ENCODE measurements around the gene SMIM45.

SMIM45 gene

GRCh38 chr22:41931701-41932269 lies 20.2 kb upstream of the SMIM45 start:
- in situ Hi-C loops (cut with MboI) = no loop called here
- TF ChIP-seq CTCF (IDR thresholded peaks at IDR 0.05 in 2 of 3, conservative IDR thresholded peaks at IDR 0.05 in 1 of 3; ENCODE audit: control insufficient read depth in 2 of 3, extremely low read depth in 1 of 3, insufficient read depth in 1 of 3, low read depth in 3 of 3, low read length in 3 of 3) (no peak), IKZF2 (IDR thresholded peaks at IDR 0.05) (peak; percentile 86 to 92), NKRF (conservative IDR thresholded peaks at IDR 0.05) (no peak), ZBTB40 (IDR thresholded peaks at IDR 0.05; ENCODE audit: borderline replicate concordance) (0 out of 2 replicates have a peak, but pooled peaks have one; percentile 10), USF1 (IDR thresholded peaks at IDR 0.05; ENCODE audit: borderline replicate concordance, extremely low read length, insufficient read depth, low read depth, low read length) (no peak), E2F8 (IDR thresholded peaks at IDR 0.05; ENCODE audit: low read depth, partially characterized antibody) (no peak), POLR2AphosphoS2 (IDR thresholded peaks at IDR 0.05; ENCODE audit: low read depth, low read length) (no peak; the same call in none of the 2 replicates), CBFB (IDR thresholded peaks at IDR 0.05; ENCODE audit: low read depth) (0 out of 2 replicates have a peak, but pooled peaks have one; percentile 14)

More at GRCh38 chr22:41931701-41932269, 20.2 kb upstream of the SMIM45 start:
- H3K4me1 ChIP-seq (ENCODE audit: control insufficient read depth, insufficient read depth, low read length) = peaks cover 82% of the 10 kb centered on the region
- no peaks in the 10 kb centered on the region for H3K9me3 ChIP-seq (replicated peaks; ENCODE audit: control insufficient read depth, insufficient read depth, low read length)
- CTCF ChIA-PET = interaction anchor here (0.7 to 1.3 kb wide), 6 partner anchors 9 to 513 kb away, joined by 3 to 5 read pairs (median 3); no protein-coding TSS in a partner anchor
- SMC1A ChIA-PET (ENCODE audit: uncharacterized antibody, unreplicated experiment) = interaction anchor here (0.6 to 2.3 kb wide), 4 partner anchors 15 to 74 kb away, joined by 3 to 13 read pairs (median 3); no protein-coding TSS in a partner anchor
- H3K4me3 ChIP-seq = no peak overlapping the region
- RAD21 ChIA-PET (ENCODE audit: unreplicated experiment) = interaction anchor here (1.0 to 2.5 kb wide), 4 partner anchors 8 to 69 kb away, joined by 3 to 13 read pairs (median 4); no protein-coding TSS in a partner anchor
- H3K79me2 ChIP-seq (ENCODE audit: control insufficient read depth, insufficient read depth, low read length) = no peaks in the 10 kb centered on the region; the same call in 1 of the 2 replicates
- H3K27me3 ChIP-seq (replicated peaks in 1 of 2; ENCODE audit: control insufficient read depth in 2 of 2, insufficient read depth in 2 of 2, low read length in 1 of 2) = no peaks in the 10 kb centered on the region
- peak; percentile 87 for DNase-seq (ENCODE audit: low read depth, low spot score)
- H4K20me1 ChIP-seq (ENCODE audit: control insufficient read depth, insufficient read depth) = no peaks in the 10 kb centered on the region
- TSS peak; percentile 22 for BruUV-seq (replicated peaks)
- peak overlapping the region; percentile 52 for H3K9ac ChIP-seq (ENCODE audit: control insufficient read depth, insufficient read depth, low read length)
- peak overlapping the region; percentile 58 for H2AFZ ChIP-seq (ENCODE audit: control insufficient read depth, low read depth, low read length)
- WGBS (ENCODE audit: insufficient coverage, insufficient replicate concordance, low lambda C conversion rate, missing lambda C conversion rate) = 6% methylated on average over 10 of the region's 10 CpGs
- H3K4me2 ChIP-seq (ENCODE audit: control insufficient read depth, insufficient read depth) = 0 out of 2 replicates have a peak overlapping the region, but pooled peaks have one; percentile 38
- peak; percentile 31 for ATAC-seq
- intact Hi-C loops (cut with micrococcal nuclease; ENCODE audit: unreplicated experiment) = no loop called here
- FAIRE-seq = no peak
- POLR2A ChIA-PET = interaction anchor here (0.6 to 12.6 kb wide), 4 partner anchors 10 to 148 kb away, joined by 3 to 599 read pairs (median 3); partner anchors contain the start of genes SHISA8 and TNFRSF13C
- peaks cover 0 to 6% of the 10 kb centered on the region in 2 experiments; a peak in 2 of 4 replicates for H3K36me3 ChIP-seq (ENCODE audit: control insufficient read depth in 2 of 2, insufficient read depth in 2 of 2, low read length in 1 of 2)
- peak overlapping the region; percentile 92 for H3K27ac ChIP-seq (ENCODE audit: control insufficient read depth, insufficient read depth)
